Fibroblast of peridontal ligament (primary cell): Measurements from ENCODE around the gene BTG1.

Source experiments
- DNase-seq: peaks from one replicate; pipeline ENCODE4 v3.0.0-alpha.2; 2010; ENCODE audit errors: extremely low read depth

The BTG1 gene

GRCh38 chr12:92145731-92146496 is at the start of gene BTG1:
BTG1 (minus strand) TSS chr12:92145846; CDS start chr12:92145535, 311 bp downstream.
- DNase-seq, result peak; percentile 100

- no peak for DNase-seq
Observed at GRCh38 chr12:92194561-92194960, 48.9 kb upstream of the BTG1 start.

- no peak for DNase-seq
Observed at GRCh38 chr12:92193846-92194245, 48.2 kb upstream of the BTG1 start.

- no peak for DNase-seq
Observed at GRCh38 chr12:92193063-92193462, 47.4 kb upstream of the BTG1 start.

GRCh38 chr12:92192360-92192759 is 46.7 kb upstream of the BTG1 start:
- no peak for DNase-seq

GRCh38 chr12:92191061-92191460 is 45.4 kb upstream of the BTG1 start:
- DNase-seq, result peak; percentile 70

- no peak for DNase-seq
Observed at GRCh38 chr12:92188517-92189188, 43.0 kb upstream of the BTG1 start.

GRCh38 chr12:92186038-92186470 is 40.4 kb upstream of the BTG1 start:
- no peak for DNase-seq

- no peak for DNase-seq
Observed at GRCh38 chr12:92185052-92185451, 39.4 kb upstream of the BTG1 start.

GRCh38 chr12:92183575-92183974 is 37.9 kb upstream of the BTG1 start:
- no peak for DNase-seq

- DNase-seq, result no peak
Observed at GRCh38 chr12:92178340-92178739, 32.7 kb upstream of the BTG1 start.

GRCh38 chr12:92176646-92177045 is 31.0 kb upstream of the BTG1 start:
- DNase-seq, result no peak

- DNase-seq, result no peak
Observed at GRCh38 chr12:92175961-92176360, 30.3 kb upstream of the BTG1 start.

- DNase-seq, result no peak
Observed at GRCh38 chr12:92170050-92170449, 24.4 kb upstream of the BTG1 start.

GRCh38 chr12:92167075-92167474 is 21.4 kb upstream of the BTG1 start:
- no peak for DNase-seq

GRCh38 chr12:92164712-92165111 is 19.1 kb upstream of the BTG1 start:
- DNase-seq, result no peak

- DNase-seq, result no peak
Observed at GRCh38 chr12:92162079-92162478, 16.4 kb upstream of the BTG1 start.

GRCh38 chr12:92158796-92159439 is 13.3 kb upstream of the BTG1 start:
- DNase-seq, result peak; percentile 11

- no peak for DNase-seq
Observed at GRCh38 chr12:92156704-92157395, 11.2 kb upstream of the BTG1 start.

- peak; percentile 4 for DNase-seq
Observed at GRCh38 chr12:92156139-92156538, 10.5 kb upstream of the BTG1 start.

- DNase-seq, result peak; percentile 19
Observed at GRCh38 chr12:92155733-92156132, 10.1 kb upstream of the BTG1 start.

- DNase-seq, result no peak
Observed at GRCh38 chr12:92151916-92152315, 6.3 kb upstream of the BTG1 start.
